IMR-90 (cell line): Measurements from ENCODE around the gene STRN. TPM values are rescaled to one million over a fixed set of nuclear protein-coding genes. Genes with fewer than 3 reads are reported as not detected.

Source experiments
- ATAC-seq: fragments of 200-7000 bp; cut with Tn5 transposase; 2 replicates; pipeline ENCODE4 v1.9.1; 2020; ENCODE audit warnings: low read depth, mild to moderate bottlenecking, moderate library complexity
- BruUV-seq: library from RNA; stranded (reverse); fragments of 400-500 nt; replicated peaks from 2 replicates; lab custom pipeline; 2021; lab: Mats Ljungman, UMichigan
- CTCF ChIA-PET: fragments of 300-600 bp; formaldehyde crosslinking; extraction: SDS; loops from one replicate; lab custom pipeline; 2021; ENCODE audit warnings: antibody characterized with exemption; lab: Yijun Ruan, JAX
- POLR2A ChIA-PET: fragments of 300-600 bp; sonication (Branson Sonifier 250); formaldehyde crosslinking; loops from one replicate; lab custom pipeline; 2022; ENCODE audit warnings: antibody characterized with exemption; ENCODE audit not compliant: unreplicated experiment; lab: Charles Lee
- DNase-seq: peaks from one replicate; pipeline ENCODE4 v3.0.0; 2013
- H2AFZ ChIP-seq: replicated peaks from 2 replicates; pipeline ENCODE3; 2013; ENCODE audit warnings: low read length, mild to moderate bottlenecking; ENCODE audit not compliant: poor library complexity
- H2AK5ac ChIP-seq: 2 replicates; pipeline ENCODE4 v1.6.1; 2013; ENCODE audit warnings: low read depth, low read length, inconsistent platforms
- H2AK9ac ChIP-seq: replicated peaks from 2 replicates; pipeline ENCODE3; 2013; ENCODE audit warnings: mild to moderate bottlenecking, low read depth, low read length, moderate library complexity; ENCODE audit not compliant: poor library complexity
- H2BK120ac ChIP-seq: 2 replicates; pipeline ENCODE4 v1.6.1; 2013; ENCODE audit warnings: low read depth, low read length, inconsistent platforms
- H2BK15ac ChIP-seq: 3 replicates; pipeline ENCODE4 v1.6.1; 2013; ENCODE audit warnings: low read depth, low read length, inconsistent platforms
- H2BK20ac ChIP-seq: 2 replicates; pipeline ENCODE4 v1.6.1; 2013; ENCODE audit warnings: low read depth, mild to moderate bottlenecking, inconsistent platforms, low read length, moderate library complexity
- H2BK5ac ChIP-seq: 2 replicates; pipeline ENCODE4 v1.6.1; 2013; ENCODE audit warnings: mild to moderate bottlenecking, low read depth, low read length, inconsistent platforms; ENCODE audit not compliant: poor library complexity, severe bottlenecking
- H3K14ac ChIP-seq: replicated peaks from 2 replicates; pipeline ENCODE4 v1.6.1; 2013; ENCODE audit warnings: low read depth, low read length, inconsistent platforms
- H3K18ac ChIP-seq: 2 replicates; pipeline ENCODE4 v1.6.1; 2013; ENCODE audit warnings: low read depth, low read length, control low read depth
- H3K23ac ChIP-seq: 2 replicates; pipeline ENCODE4 v1.6.1; 2013; ENCODE audit warnings: low read depth, low read length, inconsistent platforms
- H3K27ac ChIP-seq: 2 replicates; pipeline ENCODE4 v1.5.1; 2013; ENCODE audit warnings: mild to moderate bottlenecking, control low read depth, low read length; ENCODE audit not compliant: insufficient read depth
- H3K27me3 ChIP-seq: 2 replicates; pipeline ENCODE4 v1.6.1; 2013; ENCODE audit warnings: low read length; ENCODE audit not compliant: control insufficient read depth, insufficient read depth
- H3K36me3 ChIP-seq: 2 replicates; pipeline ENCODE4 v1.6.1; 2013; ENCODE audit warnings: low read length, mixed read lengths; ENCODE audit not compliant: control insufficient read depth, insufficient read depth
- H3K4ac ChIP-seq: 2 replicates; pipeline ENCODE4 v1.6.1; 2013; ENCODE audit warnings: low read depth, low read length, inconsistent platforms
- H3K4me1 ChIP-seq: 2 replicates; pipeline ENCODE4 v1.6.1; 2013; ENCODE audit warnings: low read length, mixed read lengths; ENCODE audit not compliant: control insufficient read depth, insufficient read depth
- H3K4me2 ChIP-seq: 2 replicates; pipeline ENCODE4 v1.6.1; 2013; ENCODE audit warnings: low read depth, mild to moderate bottlenecking, control low read depth, low read length, moderate library complexity
- H3K4me3 ChIP-seq: 2 replicates; pipeline ENCODE4 v1.5.1; 2013; ENCODE audit warnings: low read depth, mild to moderate bottlenecking, control low read depth, low read length, moderate library complexity; ENCODE audit not compliant: insufficient read depth
- H3K56ac ChIP-seq: 2 replicates; pipeline ENCODE4 v1.6.1; 2013; ENCODE audit warnings: low read length, inconsistent platforms; ENCODE audit not compliant: insufficient read depth; ENCODE audit errors: extremely low read depth
- H3K79me1 ChIP-seq, 2 experiments: 2 replicates each; pipeline ENCODE4 v1.6.1; 2013; ENCODE audit warnings: low read length in 2 of 2, inconsistent platforms in 1 of 2, low read depth in 1 of 2
- H3K9ac ChIP-seq: 2 replicates; pipeline ENCODE4 v1.6.1; 2013; ENCODE audit warnings: low read depth, low read length, control low read depth
- H3K9me1 ChIP-seq: 2 replicates; pipeline ENCODE4 v1.6.1; 2013; ENCODE audit warnings: low read length, inconsistent platforms; ENCODE audit not compliant: insufficient read depth
- H3K9me3 ChIP-seq: 2 replicates; pipeline ENCODE4 v1.6.1; 2013; ENCODE audit warnings: low read length; ENCODE audit not compliant: control insufficient read depth, insufficient read depth
- H4K20me1 ChIP-seq: 2 replicates; pipeline ENCODE4 v1.6.1; 2013; ENCODE audit warnings: low read length, inconsistent platforms; ENCODE audit not compliant: insufficient read depth
- H4K5ac ChIP-seq: 2 replicates; pipeline ENCODE4 v1.6.1; 2013; ENCODE audit warnings: mild to moderate bottlenecking, low read depth, low read length, control low read depth
- H4K8ac ChIP-seq, 2 experiments: 2 replicates each; pipeline ENCODE4 v1.6.1; 2013; ENCODE audit warnings: low read depth in 2 of 2, low read length in 2 of 2, control low read depth in 1 of 2, inconsistent platforms in 1 of 2
- H4K91ac ChIP-seq: 2 replicates; pipeline ENCODE4 v1.6.1; 2013; ENCODE audit warnings: low read depth, low read length, inconsistent platforms; ENCODE audit not compliant: insufficient read depth
- BHLHE40 ChIP-seq: fragments of 150-350 bp; IDR thresholded peaks from 2 replicates; pipeline ENCODE4 v1.6.1; 2016; ENCODE audit warnings: mild to moderate bottlenecking, low read depth, low read length
- CEBPB ChIP-seq: IDR thresholded peaks from 2 replicates; pipeline ENCODE4 v1.6.1; 2012; ENCODE audit warnings: low read depth, low read length, improper control_type of control experiment
- CHD1 ChIP-seq: IDR thresholded peaks from 2 replicates; pipeline ENCODE4 v1.6.1; 2012; ENCODE audit warnings: low read depth, low read length, improper control_type of control experiment
- CTCF ChIP-seq: conservative IDR thresholded peaks from 2 replicates; pipeline ENCODE4 v1.5.1; 2012; ENCODE audit warnings: mild to moderate bottlenecking, low read depth, low read length, improper control_type of control experiment
- ELK1 ChIP-seq: fragments of 150-350 bp; IDR thresholded peaks from 2 replicates; pipeline ENCODE4 v1.6.1; 2016; ENCODE audit warnings: low read depth, mild to moderate bottlenecking, low read length, moderate library complexity, borderline replicate concordance
- FOS ChIP-seq: fragments of 150-350 bp; IDR thresholded peaks from 2 replicates; pipeline ENCODE4 v1.6.1; 2016; ENCODE audit warnings: low read depth, low read length
- MAFK ChIP-seq: IDR thresholded peaks from 2 replicates; pipeline ENCODE4 v1.6.1; 2012; ENCODE audit warnings: low read depth, low read length, improper control_type of control experiment
- MAZ ChIP-seq: IDR thresholded peaks from 2 replicates; pipeline ENCODE4 v1.6.1; 2012; ENCODE audit warnings: low read depth, mild to moderate bottlenecking, low read length, improper control_type of control experiment, moderate library complexity, borderline replicate concordance
- MXI1 ChIP-seq: IDR thresholded peaks from 2 replicates; pipeline ENCODE4 v1.6.1; 2012; ENCODE audit warnings: low read depth, mild to moderate bottlenecking, low read length, moderate library complexity, borderline replicate concordance
- NFE2L2 ChIP-seq: fragments of 150-350 bp; IDR thresholded peaks from 2 replicates; pipeline ENCODE4 v1.6.1; 2016; ENCODE audit warnings: low read depth, mild to moderate bottlenecking, low read length
- POLR2A ChIP-seq: IDR thresholded peaks from 2 replicates; pipeline ENCODE4 v1.6.1; 2012; ENCODE audit warnings: mild to moderate bottlenecking, low read depth, low read length
- RAD21 ChIP-seq: IDR thresholded peaks from 2 replicates; pipeline ENCODE4 v1.6.1; 2012; ENCODE audit warnings: low read length, improper control_type of control experiment
- RCOR1 ChIP-seq: IDR thresholded peaks from 2 replicates; pipeline ENCODE4 v1.6.1; 2012; ENCODE audit warnings: mild to moderate bottlenecking, low read length, improper control_type of control experiment; ENCODE audit not compliant: insufficient replicate concordance
- RFX5 ChIP-seq: IDR thresholded peaks from 2 replicates; pipeline ENCODE4 v1.8.0; 2012; ENCODE audit warnings: low read depth, mild to moderate bottlenecking, low read length, moderate library complexity
- SMC3 ChIP-seq: fragments of 150-350 bp; IDR thresholded peaks from 2 replicates; pipeline ENCODE4 v1.6.1; 2016; ENCODE audit warnings: low read depth, mild to moderate bottlenecking, antibody characterized with exemption, low read length, moderate library complexity
- USF2 ChIP-seq: fragments of 150-350 bp; IDR thresholded peaks from 2 replicates; pipeline ENCODE4 v1.6.1; 2017; ENCODE audit warnings: mild to moderate bottlenecking, antibody characterized with exemption, low read length, low read depth
- WGBS, 2 experiments: methylation state at CpG; one replicate each; pipeline versions ENCODE4 v1.1.5 to v1.1.7; 2013; ENCODE audit warnings: missing lambda C conversion rate in 2 of 2; ENCODE audit not compliant: insufficient read length in 1 of 2; ENCODE audit errors: extremely low coverage in 2 of 2; 5-methylcytosine and 5-hydroxymethylcytosine counted together
- dilution Hi-C: fragments of 300-500 bp; cut with HindIII; formaldehyde crosslinking; loops from one replicate; pipeline ENCODE4 v1.14.3; 2018; ENCODE audit warnings: low sequenced_read_pairs; ENCODE audit not compliant: unreplicated experiment
- in situ Hi-C: fragments of 300-500 bp; cut with MboI; formaldehyde crosslinking; loops from 3 replicates; pipeline ENCODE4 v1.14.3; 2019; ENCODE audit warnings: low sequenced_read_pairs, inconsistent platforms, mixed read lengths
- intact Hi-C: fragments of 100-400 bp; cut with micrococcal nuclease; formaldehyde crosslinking; loops from 2 replicates; pipeline ENCODE4 v1.10.0; 2022
- polyA plus RNA-seq, 3 experiments: library from polyadenylated mRNA; depleted of rRNA; stranded (reverse); fragments of >200 nt; gene quantifications; 2 replicates each; pipeline ENCODE4 v1.2.3, GENCODE V29; 2012; ENCODE audit warnings: low replicate concordance in 1 of 3
- total RNA-seq: library from RNA; depleted of rRNA; stranded (reverse); fragments of >200 nt; gene quantifications from 2 replicates; pipeline ENCODE4 v1.2.3, GENCODE V29; 2012

STRN gene
- total and polyA plus RNA-seq, 2 of the 4 experiments (the other 2 are of a cell fraction): 5.1 to 23.3 TPM

GRCh38 chr2:36976065-36976464, 9.7 kb upstream of the STRN start:
- Histone ChIP-seq H3K14ac (no peak overlapping the region), H2AK5ac (no peak overlapping the region), H2BK5ac (no peak overlapping the region), H3K4me2 (no peak overlapping the region), H3K4me3 (no peak overlapping the region), H3K4me1 (no peaks in the 10 kb centered on the region), H2BK15ac (no peak overlapping the region), H2AK9ac (no peak overlapping the region), H2BK120ac (no peak overlapping the region), H4K5ac (no peak overlapping the region), H2BK20ac (no peak overlapping the region), H3K9me3 (no peaks in the 10 kb centered on the region), H4K20me1 (no peaks in the 10 kb centered on the region), H3K56ac (no peak overlapping the region), H3K9ac (no peak overlapping the region), H3K27ac (no peak overlapping the region), H3K27me3 (no peaks in the 10 kb centered on the region), H3K4ac (no peak overlapping the region), H3K23ac (no peak overlapping the region), H3K18ac (no peak overlapping the region), H3K36me3 (no peaks in the 10 kb centered on the region), H4K8ac (no peak overlapping the region), H3K79me1 (no peaks in the 10 kb centered on the region), H3K9me1 (no peaks in the 10 kb centered on the region), H2AFZ (no peak overlapping the region), H4K91ac (no peak overlapping the region)
- intact Hi-C loops: no loop called here
- in situ Hi-C loops: no loop called here
- no CpG with 5 or more reads among the region's 2 CpGs for WGBS, 2 experiments
- dilution Hi-C loops: no loop called here
- ATAC-seq: no peak
- CTCF ChIA-PET: no interaction called here
- POLR2A ChIA-PET: no interaction called here
- BruUV-seq: no TSS peak
- DNase-seq: no peak
- TF ChIP-seq MXI1: no peak
- no peak for TF ChIP-seq SMC3
- TF ChIP-seq FOS: no peak
- TF ChIP-seq MAZ: no peak
- TF ChIP-seq BHLHE40: no peak
- no peak for TF ChIP-seq USF2
- no peak for TF ChIP-seq CEBPB
- no peak for TF ChIP-seq POLR2A
- TF ChIP-seq CTCF: no peak
- TF ChIP-seq RAD21: no peak
- no peak for TF ChIP-seq ELK1
- TF ChIP-seq RCOR1: no peak
- no peak for TF ChIP-seq MAFK
- TF ChIP-seq CHD1: no peak
- TF ChIP-seq RFX5: no peak
- no peak for TF ChIP-seq NFE2L2
